HT1080 (cell line): ENCODE measurements around the gene HCLS1. TPM values are rescaled to one million over a fixed set of nuclear protein-coding genes. Genes with fewer than 3 reads are reported as not detected.
"Not testable (repeated sequence)": the region's sequence is repeated elsewhere in the genome, so short reads cannot be mapped to it uniquely, and the experiment has no call there.

Experiments used
- DNase-seq: peaks from one replicate; pipeline ENCODE4 v3.0.0-alpha.2; 2015; ENCODE audit warnings: low read depth
- small RNA-seq: library from RNA; depleted of rRNA; stranded (forward); fragments of <200 nt; gene quantifications from one replicate; pipeline ENCODE3, GENCODE V24; 2014
- total RNA-seq: library from RNA; depleted of rRNA; stranded (reverse); fragments of >200 nt; shearing (Covaris generic); gene quantifications from 2 replicates; pipeline ENCODE4 v1.2.3, GENCODE V29; 2014; rRNA removed

Gene HCLS1
- total RNA-seq, 1 experiment from 2014 or later: 55.1 TPM

- not testable (repeated sequence) for DNase-seq
These were observed 60.8 kb downstream of the HCLS1 start for GRCh38 chr3:121599900-121600299.

- DNase-seq: no peak
These were observed 62.1 kb downstream of the HCLS1 start for GRCh38 chr3:121598564-121598963.

- DNase-seq: no peak
These were observed 64.8 kb downstream of the HCLS1 start for GRCh38 chr3:121595765-121596406.

- DNase-seq: no peak
These were observed 65.9 kb downstream of the HCLS1 start for GRCh38 chr3:121594850-121595249.

- not testable (repeated sequence) for DNase-seq
These were observed 66.9 kb downstream of the HCLS1 start for GRCh38 chr3:121593806-121594205.

GRCh38 chr3:121592856-121593702 is 67.6 kb downstream of the HCLS1 start, which contains the start of gene FBXO40:
TSS of gene FBXO40 (plus strand) at chr3:121593379. CDS start at chr3:121620576, 27,197 bp downstream.
- no peak for DNase-seq

GRCh38 chr3:121584418-121584817 is 76.3 kb downstream of the HCLS1 start:
- DNase-seq: no peak

- DNase-seq: no peak
These were observed 79.0 kb downstream of the HCLS1 start for GRCh38 chr3:121581691-121582090.

Small RNAs within 50 kb of the gene (small RNA-seq; reads per million reads assigned to genes)
- not detected for gene RNU4-62P

Other genes starting within 250 kb of the HCLS1 start
- 17.3 and 18.2 TPM in 2 replicates for gene POLQ, start 114.9 kb downstream of the HCLS1 start, total RNA-seq
- gene ARGFX, start 93.0 kb downstream of the HCLS1 start, total RNA-seq: not detected in 2 replicates
- 0.03 and 0.05 TPM in 2 replicates for gene FBXO40, start 67.5 kb downstream of the HCLS1 start, total RNA-seq
- gene GOLGB1, start 88.8 kb upstream of the HCLS1 start, total RNA-seq: 15.5 and 20.5 TPM in 2 replicates
- gene IQCB1, start 174.2 kb upstream of the HCLS1 start, total RNA-seq: 28.8 and 33.2 TPM in 2 replicates
- gene EAF2, start 174.3 kb upstream of the HCLS1 start, total RNA-seq: 2.1 and 3.7 TPM in 2 replicates
- not detected in 2 replicates for gene SLC15A2, start 233.5 kb upstream of the HCLS1 start, total RNA-seq